Right cardiac atrium (tissue), 5 donors: ENCODE measurements around the gene GSTM1. TPM values are rescaled to one million over a fixed set of nuclear protein-coding genes. Genes with fewer than 3 reads are reported as not detected.

Experiments used
- ATAC-seq, 2 donors: fragments of 200-7000 bp; cut with Tn5 transposase; one replicate each; pipeline versions ENCODE4 v1.8.0 to v1.9.1; 2020; ENCODE audit warnings: moderate library complexity in 2 of 2, mild to moderate bottlenecking in 1 of 2
- DNase-seq, 3 donors: peaks; one replicate each; pipeline ENCODE4 v3.0.0-alpha.2; 2020
- H3K27ac ChIP-seq: one replicate; pipeline ENCODE4 v1.5.1; 2013; ENCODE audit warnings: mild to moderate bottlenecking, low read length, control low read depth, moderate library complexity
- H3K27me3 ChIP-seq: one replicate; pipeline ENCODE4 v1.6.1; 2013; ENCODE audit not compliant: control insufficient read depth, insufficient read depth
- H3K4me1 ChIP-seq: one replicate; pipeline ENCODE4 v1.6.1; 2013; ENCODE audit warnings: low read length; ENCODE audit not compliant: control insufficient read depth, insufficient read depth
- H3K4me3 ChIP-seq: one replicate; pipeline ENCODE4 v1.5.1; 2013; ENCODE audit warnings: low read length, control low read depth
- H3K9me3 ChIP-seq: one replicate; pipeline ENCODE4 v1.6.1; 2013; ENCODE audit warnings: low read length; ENCODE audit not compliant: control insufficient read depth
- WGBS: extraction: QIAGEN DNeasy Blood & Tissue Kit; methylation state at CpG from one replicate; pipeline ENCODE4 v1.1.7; 2013; 5-methylcytosine and 5-hydroxymethylcytosine counted together
- intact Hi-C, 4 donors: fragments of 100-400 bp; cut with DNase I; formaldehyde crosslinking; loops; one replicate each; pipeline versions ENCODE4 v1.11.0 to v1.14.0; 2022 to 2023
- polyA plus RNA-seq: library from polyadenylated mRNA; stranded (reverse); fragments of 200-250 nt; gene quantifications from one replicate; pipeline ENCODE4 v1.2.3, GENCODE V29; 2013
- total RNA-seq, 4 donors: library from RNA; stranded (reverse); fragmentation: NEBNext Ultra II Directional; extraction: Animal tissue kit (Norgen Biotek cat#: 25700); gene quantifications; one replicate each; pipeline ENCODE4 v1.2.1, GENCODE V29; 2021
- donor health status: healthy with polysubstance abuse.
- donor health status: DM: no; HTN: yes; CAD: no.
- donor health status: DM: no; HTN: no; CAD: no.
- donor health status: DM: no; HTN: yes; CAD: no; lungs with severe emphysema.
- donor health status: DM: yes; HTN: yes; CAD: no.

The GSTM1 gene
- total and polyA plus RNA-seq, 5 donors = 31.1 to 38.9 TPM; not detected in 3

DNA sequence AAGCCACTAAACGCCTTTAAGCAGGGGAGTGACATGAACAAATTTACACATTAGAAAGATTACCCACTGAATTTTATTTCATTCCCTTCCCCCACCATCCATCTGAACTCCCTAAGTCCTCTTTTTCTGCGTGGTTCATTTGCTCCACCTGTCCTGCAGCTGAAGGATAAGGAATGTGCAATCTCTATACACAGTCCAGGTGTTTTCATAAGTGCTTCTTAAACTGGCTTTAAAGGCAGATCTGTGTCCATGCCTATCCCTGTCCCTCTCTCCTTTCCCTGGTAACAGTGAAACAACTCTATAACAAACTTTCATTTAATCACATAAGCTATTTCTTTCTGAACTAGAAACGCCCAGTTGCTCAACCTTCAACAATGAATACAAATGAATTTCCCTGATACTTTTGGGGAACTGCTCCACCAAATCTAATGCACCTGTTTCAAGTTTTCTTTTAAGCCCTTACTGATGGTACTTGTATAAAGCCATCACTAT is 44.8 kb downstream of the GSTM1 start:
- no peaks in the 10 kb centered on the region for H3K27me3 ChIP-seq
- WGBS = 69% methylated on average over 3 of the region's 3 CpGs
- intact Hi-C loops = no loop called here
- ATAC-seq (no peak), DNase-seq (no peak)
- no peaks in the 10 kb centered on the region for H3K4me1 ChIP-seq
- H3K4me3 ChIP-seq = no peak overlapping the region
- H3K9me3 ChIP-seq = no peaks in the 10 kb centered on the region
- H3K27ac ChIP-seq = no peak overlapping the region

DNA sequence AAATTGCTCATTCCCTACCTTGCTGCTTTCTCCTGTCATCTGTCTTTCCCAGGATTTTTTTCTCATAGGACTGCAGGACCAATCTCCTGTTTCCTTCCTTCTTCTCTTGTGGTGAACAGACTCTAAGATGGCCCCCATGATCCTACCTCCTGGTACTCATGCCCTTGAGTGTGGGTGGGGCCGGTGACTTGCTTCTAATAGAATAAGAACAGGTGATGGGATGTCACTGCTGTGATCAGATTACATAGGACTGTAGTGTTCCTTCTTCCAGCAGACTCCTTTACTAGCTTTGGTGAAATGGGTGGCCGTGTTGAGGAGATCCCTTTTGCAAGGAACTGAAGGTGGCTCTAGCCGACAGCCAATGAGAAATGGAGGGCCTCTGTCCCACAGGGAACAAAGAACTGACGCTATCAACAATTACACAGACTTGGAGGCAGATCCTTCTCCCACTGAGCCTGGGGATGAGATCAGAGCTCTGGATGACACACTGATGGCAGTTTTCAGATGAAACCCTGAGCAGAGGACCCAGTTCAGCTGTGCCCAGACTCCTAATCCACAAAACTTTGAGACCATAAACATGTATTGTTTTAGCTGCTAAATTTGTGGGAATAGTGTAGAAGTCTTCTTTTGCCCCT is 45.7 kb downstream of the GSTM1 start:
- Histone ChIP-seq H3K4me1 (no peaks in the 10 kb centered on the region), H3K27ac (no peak overlapping the region), H3K4me3 (no peak overlapping the region), H3K27me3 (no peaks in the 10 kb centered on the region), H3K9me3 (no peaks in the 10 kb centered on the region)
- 88% methylated on average over 4 of the region's 4 CpGs for WGBS
- ATAC-seq (no peak), DNase-seq (no peak)
- intact Hi-C loops = no loop called here

DNA sequence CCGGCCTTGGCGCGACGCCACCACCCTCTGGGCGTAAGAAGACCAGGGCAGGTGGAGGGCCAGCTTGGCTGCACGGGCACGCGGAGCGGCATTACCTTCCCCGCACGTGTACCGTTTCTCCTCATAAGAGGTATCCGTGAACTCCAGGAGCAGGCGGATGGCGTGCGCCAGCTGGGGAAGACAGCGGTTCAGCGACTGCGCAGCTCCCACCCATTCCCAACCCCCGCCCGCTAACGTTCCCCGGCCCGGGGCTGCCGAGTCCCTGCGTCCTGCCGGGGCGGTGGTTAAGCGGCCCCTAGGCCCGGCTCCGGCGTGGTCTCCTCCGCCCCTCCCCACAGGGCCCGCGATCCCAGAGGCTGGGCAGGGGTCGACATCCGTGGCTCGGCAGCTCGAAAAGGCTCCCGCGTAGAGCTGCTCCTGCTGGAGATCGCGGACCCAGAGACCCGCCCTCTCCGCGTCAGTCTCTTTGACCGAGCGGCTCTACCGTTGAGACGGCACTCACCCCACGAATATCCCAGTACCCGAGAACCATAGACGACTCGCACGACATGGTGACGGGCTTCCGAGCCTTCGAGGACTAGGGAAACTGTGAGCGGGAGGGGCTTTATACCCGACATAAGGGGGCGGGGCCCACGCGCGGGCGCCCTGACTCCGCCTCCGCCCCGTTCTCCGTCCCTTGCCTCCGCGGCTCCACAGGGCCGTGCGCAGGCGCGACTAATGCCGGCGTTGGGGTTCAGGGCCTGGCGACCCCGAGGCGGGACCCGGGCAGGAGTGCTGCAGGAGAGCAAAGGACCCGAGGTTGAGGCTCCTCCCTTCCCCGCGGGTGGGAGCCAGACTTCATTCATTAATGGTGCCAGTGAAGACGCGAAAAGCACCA is 52.4 kb downstream of the GSTM1 start:
- peak; percentile 81 to 94 (median 91) for DNase-seq
- peak; percentile 98 to 99 for ATAC-seq
- Histone ChIP-seq H3K4me3 (peak overlapping the region; percentile 71), H3K4me1 (no peaks in the 10 kb centered on the region), H3K27ac (peak overlapping the region; percentile 68), H3K27me3 (no peaks in the 10 kb centered on the region), H3K9me3 (no peaks in the 10 kb centered on the region)
- WGBS = under 1% methylated on average over 86 of the region's 86 CpGs
- intact Hi-C loops = no loop called here

DNA sequence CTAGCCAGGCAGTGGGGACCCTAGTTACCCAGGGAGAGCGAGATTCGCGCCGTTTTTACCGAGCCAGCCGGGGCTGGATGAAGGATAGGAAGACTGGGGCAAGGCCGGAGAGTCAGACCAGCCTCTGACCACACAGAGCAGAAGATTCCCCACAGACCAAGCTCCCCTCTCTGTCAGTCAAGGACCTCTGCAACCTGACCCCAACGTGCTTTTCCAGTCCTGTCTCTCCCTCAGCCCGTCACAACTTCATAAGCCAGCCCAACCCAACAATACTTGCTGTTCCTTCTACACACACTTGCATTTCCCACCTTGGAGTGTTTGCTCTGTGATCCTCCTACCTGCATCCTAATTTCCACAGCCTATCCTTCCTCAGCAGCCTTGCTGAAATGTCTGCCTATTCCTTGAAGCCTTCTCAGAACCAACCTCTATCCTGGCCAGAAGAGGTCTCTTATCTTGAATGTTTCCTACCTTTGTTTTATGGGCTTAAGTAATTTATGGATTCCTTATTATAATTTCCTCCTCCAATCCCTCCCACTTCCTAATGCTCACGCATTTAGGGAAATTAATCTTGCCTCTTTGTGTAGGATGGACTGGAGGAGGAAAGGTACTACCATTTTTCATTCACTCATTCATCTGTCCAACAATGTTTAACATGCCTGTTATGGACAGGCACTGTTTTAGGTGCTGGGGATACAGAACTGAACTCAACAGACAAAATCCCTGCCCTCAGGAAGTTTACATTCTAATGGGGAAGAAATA is 53.2 kb downstream of the GSTM1 start, which contains the start of gene GSTM3:
TSS of gene GSTM3 (minus strand) at position 424 of the 759 bp plus-strand sequence. CDS start 751 bp downstream, outside the sequence.
- no peaks in the 10 kb centered on the region for H3K27me3 ChIP-seq
- H3K9me3 ChIP-seq = no peaks in the 10 kb centered on the region
- WGBS = 3% methylated on average over 10 of the region's 10 CpGs
- peak within 1 kb of the TSS; percentile 71 for H3K4me3 ChIP-seq
- DNase-seq = no peak
- intact Hi-C loops = no loop called here
- ATAC-seq = peak in 1 of 2 donors; percentile 44
- H3K4me1 ChIP-seq = no peaks in the 10 kb centered on the region
- peak within 1 kb of the TSS; percentile 68 for H3K27ac ChIP-seq

Other genes starting within 250 kb of the GSTM1 start
- gene SYPL2, start 221.3 kb upstream of the GSTM1 start, total RNA-seq = 10 to 100 TPM in 2 of 4 donors, 1 to 10 TPM in 2; 8.9 to 12.9 (median 10.3) TPM
- 7.9 TPM for gene SYPL2, start 221.3 kb upstream of the GSTM1 start, polyA plus RNA-seq
- gene ATXN7L2, start 203.9 kb upstream of the GSTM1 start, total RNA-seq = 1 to 10 TPM; 1.4 to 3.3 (median 2.0) TPM
- gene ATXN7L2, start 203.9 kb upstream of the GSTM1 start, polyA plus RNA-seq = 2.6 TPM
- gene CYB561D1, start 193.7 kb upstream of the GSTM1 start, total RNA-seq = 1 to 10 TPM; 4.9 to 6.6 (median 5.5) TPM
- 2.8 TPM for gene CYB561D1, start 193.7 kb upstream of the GSTM1 start, polyA plus RNA-seq
- 10 to 100 TPM in 3 of 4 donors, 1 to 10 TPM in 1; 9.7 to 14.2 (median 12.9) TPM for gene AMIGO1, start 178.1 kb upstream of the GSTM1 start, total RNA-seq
- gene AMIGO1, start 178.1 kb upstream of the GSTM1 start, polyA plus RNA-seq = 5.3 TPM
- 1 to 10 TPM in 1 of 4 donors, under 1 TPM in 3; 0.22 to 1.4 (median 0.69) TPM for gene GPR61, start 147.9 kb upstream of the GSTM1 start, total RNA-seq
- 0.14 TPM for gene GPR61, start 147.9 kb upstream of the GSTM1 start, polyA plus RNA-seq
- 1 to 10 TPM; 2.6 to 4.7 (median 3.0) TPM for gene GNAI3, start 139.2 kb upstream of the GSTM1 start, total RNA-seq
- 1.6 TPM for gene GNAI3, start 139.2 kb upstream of the GSTM1 start, polyA plus RNA-seq
- not detected for gene GNAT2, start 68.2 kb upstream of the GSTM1 start, total RNA-seq
- gene GNAT2, start 68.2 kb upstream of the GSTM1 start, polyA plus RNA-seq = not detected
- gene AMPD2, start 68.0 kb upstream of the GSTM1 start, total RNA-seq = 10 to 100 TPM; 18.8 to 26.1 (median 23.4) TPM
- 8.4 TPM for gene AMPD2, start 68.0 kb upstream of the GSTM1 start, polyA plus RNA-seq
- gene GSTM4, start 31.7 kb upstream of the GSTM1 start, total RNA-seq = 10 to 100 TPM; 31.2 to 57.8 (median 39.4) TPM
- 47.9 TPM for gene GSTM4, start 31.7 kb upstream of the GSTM1 start, polyA plus RNA-seq
- 10 to 100 TPM; 50.3 to 92.8 (median 72.6) TPM for gene GSTM2, start 19.8 kb upstream of the GSTM1 start, total RNA-seq
- gene GSTM2, start 19.8 kb upstream of the GSTM1 start, polyA plus RNA-seq = 99.5 TPM
- 10 to 100 TPM in 2 of 4 donors, 1 to 10 TPM in 2; 5.3 to 13.7 (median 10.0) TPM for gene GSTM5, start 24.4 kb downstream of the GSTM1 start, total RNA-seq
- gene GSTM5, start 24.4 kb downstream of the GSTM1 start, polyA plus RNA-seq = 7.8 TPM
- gene GSTM3, start 53.2 kb downstream of the GSTM1 start, total RNA-seq = 100 to 1,000 TPM in 2 of 4 donors, 10 to 100 TPM in 2; 65.5 to 150 (median 112) TPM
- 279 TPM for gene GSTM3, start 53.2 kb downstream of the GSTM1 start, polyA plus RNA-seq
- not detected for gene EPS8L3, start 76.1 kb downstream of the GSTM1 start, total RNA-seq
- gene EPS8L3, start 76.1 kb downstream of the GSTM1 start, polyA plus RNA-seq = not detected
- gene CSF1, start 223.0 kb downstream of the GSTM1 start, total RNA-seq = 10 to 100 TPM; 13.9 to 22.6 (median 19.4) TPM
- 13.5 TPM for gene CSF1, start 223.0 kb downstream of the GSTM1 start, polyA plus RNA-seq